ENCODE results near the gene DHRSX. TPM values are rescaled to one million over a fixed set of nuclear protein-coding genes. Genes with fewer than 3 reads are reported as not detected.

DHRSX gene
- total and polyA plus RNA-seq, 10 of the 15 experiments (the other 5 are each of a cell fraction or from before 2014, with no cell fraction given), result 1.7 to 39.5 (median 16.5) TPM

GRCh38 chrX:2284601-2285000, 216.2 kb downstream of the DHRSX start:
- ATAC-seq (no peak), DNase-seq (ENCODE audit: low read depth, low spot score) (no peak), FAIRE-seq (no peak)
- no peak overlapping the region for H3K4me2 ChIP-seq (ENCODE audit: control insufficient read depth, insufficient read depth)
- H3K9ac ChIP-seq (ENCODE audit: control insufficient read depth, insufficient read depth, low read length), result no peak overlapping the region
- no peak overlapping the region for H3K4me3 ChIP-seq
- 85% methylated on average over 4 of the region's 4 CpGs for WGBS (ENCODE audit: insufficient coverage, insufficient replicate concordance, low lambda C conversion rate, missing lambda C conversion rate)
- no peaks in the 10 kb centered on the region for H3K4me1 ChIP-seq (ENCODE audit: control insufficient read depth, insufficient read depth, low read length)
- no peaks in the 10 kb centered on the region; the same call in 2 of the 3 replicates for H3K9me3 ChIP-seq (replicated peaks; ENCODE audit: control insufficient read depth, insufficient read depth, low read length)
- ChIA-PET SMC1A (ENCODE audit: uncharacterized antibody, unreplicated experiment) (no interaction called here), POLR2A (no interaction called here), RAD21 (ENCODE audit: unreplicated experiment) (no interaction called here), CTCF (no interaction called here)
- intact Hi-C loops (cut with micrococcal nuclease; ENCODE audit: unreplicated experiment), result no loop called here
- no peaks in the 10 kb centered on the region for H3K27me3 ChIP-seq (replicated peaks in 1 of 2; ENCODE audit: control insufficient read depth in 2 of 2, insufficient read depth in 2 of 2, low read length in 1 of 2)
- H3K79me2 ChIP-seq (ENCODE audit: control insufficient read depth, insufficient read depth, low read length), result no peaks in the 10 kb centered on the region
- no peaks in the 10 kb centered on the region for H3K36me3 ChIP-seq (ENCODE audit: control insufficient read depth in 2 of 2, insufficient read depth in 2 of 2, low read length in 1 of 2)
- TF ChIP-seq NR2C1 (IDR thresholded peaks at IDR 0.05) (no peak), RB1 (IDR thresholded peaks at IDR 0.05; ENCODE audit: borderline replicate concordance) (no peak), SPI1 (IDR thresholded peaks at IDR 0.05; ENCODE audit: borderline replicate concordance, insufficient read depth, low read depth, low read length) (no peak), CHD1 (IDR thresholded peaks at IDR 0.05; ENCODE audit: low read depth, low read length) (no peak), BCLAF1 (IDR thresholded peaks at IDR 0.05) (no peak), POU2F2 (IDR thresholded peaks at IDR 0.05; ENCODE audit: borderline replicate concordance, low read depth, low read length) (no peak)
- no TSS peak for BruUV-seq (replicated peaks)
- in situ Hi-C loops (cut with MboI), result no loop called here
- no peak overlapping the region for H3K27ac ChIP-seq (ENCODE audit: control insufficient read depth, insufficient read depth)
- no peak overlapping the region for H2AFZ ChIP-seq (ENCODE audit: control insufficient read depth, low read depth, low read length)
- no peaks in the 10 kb centered on the region for H4K20me1 ChIP-seq (ENCODE audit: control insufficient read depth, insufficient read depth)
